Liver (tissue), 3 donors: ENCODE data around the gene NHLRC3.
"Not testable (repeated sequence)": the region's sequence is repeated elsewhere in the genome, so short reads cannot be mapped to it uniquely, and the experiment has no call there.

Experiments used
- CTCF ChIP-seq: fragments of 150-350 bp; IDR thresholded peaks from 2 replicates; pipeline ENCODE4 v1.5.1; 2017; ENCODE audit warnings: improper control_type of control experiment, low read depth, low read length; ENCODE audit not compliant: missing input control
- GABPA ChIP-seq, 2 donors: IDR thresholded peaks in 1 of 2; conservative IDR thresholded peaks in 1 of 2; 2 replicates each; pipeline ENCODE4 v1.6.1; 2016; ENCODE audit warnings: antibody characterized with exemption in 2 of 2, mild to moderate bottlenecking in 1 of 2, moderate library complexity in 1 of 2
- RAD21 ChIP-seq, 2 donors: IDR thresholded peaks; 2 replicates each; pipeline ENCODE4 v1.6.1; 2016; ENCODE audit warnings: antibody characterized with exemption in 2 of 2, mild to moderate bottlenecking in 2 of 2
- REST ChIP-seq: IDR thresholded peaks from 2 replicates; pipeline ENCODE4 v1.6.1; 2016; ENCODE audit warnings: antibody characterized with exemption, mild to moderate bottlenecking
- YY1 ChIP-seq: IDR thresholded peaks from 2 replicates; pipeline ENCODE4 v1.6.1; 2016; ENCODE audit warnings: antibody characterized with exemption, mild to moderate bottlenecking
- donor health status: healthy.
- donor health status: healthy.

- TF ChIP-seq GABPA (IDR thresholded peaks at IDR 0.05 in 1 of 2, conservative IDR thresholded peaks at IDR 0.05 in 1 of 2); REST; CTCF; YY1; RAD21 (IDR thresholded peaks at IDR 0.05): not testable (repeated sequence)
These were observed 31.7 kb upstream of the NHLRC3 start for GRCh38 chr13:39006371-39007111.
